K562 (cell line): Measurements from ENCODE around the gene TRAK1. TPM values are rescaled to one million over a fixed set of nuclear protein-coding genes. Genes with fewer than 3 reads are reported as not detected.

ENCODE experiments used
- ARNT ChIP-seq, 2 experiments: fragments of 450-650 bp; IDR thresholded peaks; 2 replicates each; pipeline ENCODE4 v1.6.1; 2016; ENCODE audit warnings: mild to moderate bottlenecking in 1 of 2
- BMI1 ChIP-seq: fragments of 150-350 bp; IDR thresholded peaks from 2 replicates; pipeline ENCODE4 v1.6.1; 2014; ENCODE audit warnings: low read length
- DMBX1 ChIP-seq: fragments of 250-450 bp; sonication (Bioruptor Pico); IDR thresholded peaks from 2 replicates; pipeline ENCODE4 v1.8.0; 2022; ENCODE audit warnings: inconsistent platforms, mild to moderate bottlenecking, moderate library complexity, borderline replicate concordance
- FOXA3 ChIP-seq, 2 experiments: fragments of 450-650 bp in 1 of 2; sonication (generic) in 1 of 2; formaldehyde crosslinking; IDR thresholded peaks in 1 of 2; conservative IDR thresholded peaks in 1 of 2; 2 replicates each; pipeline versions ENCODE4 v1.4.0 to v1.8.0; 2020 to 2022; ENCODE audit warnings: mild to moderate bottlenecking in 2 of 2, missing genetic modification reagents in 1 of 2
- HSF4 ChIP-seq: fragments of 250-450 bp; sonication (Bioruptor Pico); IDR thresholded peaks from 2 replicates; pipeline ENCODE4 v2.1.2; 2022; ENCODE audit warnings: mild to moderate bottlenecking, moderate library complexity, borderline replicate concordance
- MTA3 ChIP-seq: fragments of 450-650 bp; formaldehyde crosslinking; IDR thresholded peaks from 2 replicates; pipeline ENCODE4 v1.6.1; 2017; ENCODE audit warnings: mild to moderate bottlenecking, borderline replicate concordance
- PHF20 ChIP-seq: fragments of 450-650 bp; IDR thresholded peaks from 2 replicates; pipeline ENCODE4 v1.6.1; 2018; ENCODE audit not compliant: partially characterized antibody
- RFX1 ChIP-seq: fragments of 450-650 bp; IDR thresholded peaks from 2 replicates; pipeline ENCODE4 v1.6.1; 2016; ENCODE audit warnings: mild to moderate bottlenecking, moderate library complexity
- SP1 ChIP-seq: sonication (generic); formaldehyde crosslinking; IDR thresholded peaks from 2 replicates; pipeline ENCODE4 v1.8.1; 2022; ENCODE audit warnings: mild to moderate bottlenecking, missing genetic modification reagents
- TCFL5 ChIP-seq: fragments of 250-450 bp; sonication (Bioruptor Pico); conservative IDR thresholded peaks from 2 replicates; pipeline ENCODE4 v1.6.1; 2021; ENCODE audit warnings: mild to moderate bottlenecking, moderate library complexity, matching md5 sums
- ZNF584 ChIP-seq: fragments of 200-800 bp; sonication (Bioruptor generic); IDR thresholded peaks from 2 replicates; pipeline ENCODE4 v1.6.1; 2016; ENCODE audit warnings: low read depth, mild to moderate bottlenecking, missing genetic modification characterization, missing compliant biosample characterization
- ZNF695 ChIP-seq: fragments of 450-650 bp; formaldehyde crosslinking; IDR thresholded peaks from 2 replicates; pipeline ENCODE4 v1.4.0; 2020; ENCODE audit warnings: mild to moderate bottlenecking, moderate library complexity
- ZNF77 ChIP-seq: fragments of 250-450 bp; sonication (Bioruptor Pico); IDR thresholded peaks from 2 replicates; pipeline ENCODE4 v1.5.0; 2020
- polyA plus RNA-seq, 8 experiments: library from polyadenylated mRNA; depleted of rRNA in 4 of 8; stranded (reverse) in 5 of 8; unstranded in 3 of 8; fragments of >200 nt; fragmentation: Nextera tagmentation in 2 of 8; fragmentation: Illumina TruSeq in 1 of 8; extraction: Ambion mirVana in 2 of 8; extraction: Trizol in 1 of 8; gene quantifications; 2 replicates each; pipeline versions ENCODE4 v1.2.1 to v1.2.3, GENCODE V29; 2011 to 2014; ENCODE audit warnings: inconsistent platforms in 1 of 8, missing spikeins in 1 of 8
- total RNA-seq, 7 experiments: library from RNA; depleted of rRNA in 6 of 7; stranded (reverse); fragments of >200 nt in 6 of 7; fragmentation: Illumina TruSeq in 2 of 7; extraction: Trizol in 2 of 7; gene quantifications; 2 replicates each; pipeline versions ENCODE4 v1.2.1 to v1.2.3, GENCODE V29; 2011 to 2021; ENCODE audit warnings: low replicate concordance in 1 of 7
- TF ChIP-seq, protein P1 (sequence below): fragments of 450-650 bp; IDR thresholded peaks from 2 replicates; pipeline ENCODE4 v1.6.1; 2018; ENCODE audit warnings: mild to moderate bottlenecking, low read depth; ENCODE audit not compliant: partially characterized antibody
- TF ChIP-seq, protein P2 (sequence below): fragments of 250-450 bp; sonication (Bioruptor Pico); IDR thresholded peaks from 2 replicates; pipeline ENCODE4 v1.5.0; 2020; ENCODE audit warnings: mild to moderate bottlenecking
- TF ChIP-seq, protein P3 (sequence below): fragments of 450-650 bp; formaldehyde crosslinking; IDR thresholded peaks from 2 replicates; pipeline ENCODE4 v1.4.0; 2020; ENCODE audit warnings: mild to moderate bottlenecking, mixed read lengths
- TF ChIP-seq, protein P4 (sequence below), 3 experiments: IDR thresholded peaks in 2 of 3; conservative IDR thresholded peaks in 1 of 3; 2 replicates each; pipeline ENCODE4 v1.5.1; 2011 to 2012; ENCODE audit warnings: low read length in 3 of 3, mild to moderate bottlenecking in 3 of 3, control low read depth in 2 of 3, improper control_type of control experiment in 1 of 3, inconsistent platforms in 1 of 3, low read depth in 1 of 3, mixed read lengths in 1 of 3, moderate library complexity in 1 of 3; ENCODE audit not compliant: insufficient read depth in 2 of 3
- TF ChIP-seq, protein P5 (sequence below): fragments of 450-650 bp; formaldehyde crosslinking; IDR thresholded peaks from 2 replicates; pipeline ENCODE4 v1.4.0; 2020; ENCODE audit warnings: mild to moderate bottlenecking, moderate library complexity
- TF ChIP-seq, protein P6 (sequence below): IDR thresholded peaks from 2 replicates; pipeline ENCODE4 v1.6.1; 2014; ENCODE audit warnings: antibody characterized with exemption

TRAK1 gene
- total and polyA plus RNA-seq, 9 of the 15 experiments (the other 6 are each of a cell fraction or from before 2014, with no cell fraction given): 5.3 to 28.5 (median 17.5) TPM

DNA sequence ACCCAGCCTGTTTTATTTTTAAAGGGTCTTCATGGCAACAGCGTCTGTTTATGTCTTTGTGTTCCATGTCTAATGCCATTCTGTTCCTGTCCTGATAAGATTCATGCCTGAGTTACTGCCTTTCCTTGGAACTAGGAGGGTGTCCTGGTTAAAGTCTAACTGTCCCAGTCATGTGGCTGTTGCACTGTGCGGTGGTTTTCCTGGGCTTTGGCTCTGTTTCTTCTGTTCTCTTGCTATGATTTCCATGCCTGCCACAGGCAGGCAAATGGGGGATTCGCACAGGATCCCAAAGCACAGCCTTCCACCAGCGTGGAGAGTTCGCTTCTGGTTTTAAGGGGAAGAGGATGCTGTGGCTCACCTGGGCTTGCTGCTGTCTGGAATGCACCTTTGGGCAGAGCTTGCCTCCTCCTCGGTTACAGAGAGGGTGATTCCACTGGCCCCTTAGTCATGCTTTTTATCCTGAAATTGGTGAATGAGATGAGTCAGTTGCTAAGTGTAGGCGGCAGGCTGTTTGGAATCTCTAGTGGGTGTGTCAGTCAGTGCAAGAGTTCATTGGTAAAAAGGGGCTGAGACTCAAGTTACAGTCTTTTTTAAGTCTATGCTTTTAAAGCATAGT is 88.1 kb downstream of the TRAK1 start (continued):
- TF ChIP-seq ZNF584 (CRISPR knock-in tag) (no peak), ZNF77 (no peak), SP1 (CRISPR knock-in tag) (no peak), FOXA3 (CRISPR knock-in tag; conservative IDR thresholded peaks at IDR 0.05 in 1 of 2, IDR thresholded peaks at IDR 0.05 in 1 of 2) (no peak), ARNT (IDR thresholded peaks at IDR 0.05) (no peak), BMI1 (no peak), HSF4 (CRISPR knock-in tag) (no peak), ZNF695 (no peak), MTA3 (peak; percentile 54; the same call in 1 of the 2 replicates), PHF20 (no peak), RFX1 (peak; percentile 59), DMBX1 (no peak), TCFL5 (CRISPR knock-in tag) (no peak)
- TF ChIP-seq, protein P1, sequence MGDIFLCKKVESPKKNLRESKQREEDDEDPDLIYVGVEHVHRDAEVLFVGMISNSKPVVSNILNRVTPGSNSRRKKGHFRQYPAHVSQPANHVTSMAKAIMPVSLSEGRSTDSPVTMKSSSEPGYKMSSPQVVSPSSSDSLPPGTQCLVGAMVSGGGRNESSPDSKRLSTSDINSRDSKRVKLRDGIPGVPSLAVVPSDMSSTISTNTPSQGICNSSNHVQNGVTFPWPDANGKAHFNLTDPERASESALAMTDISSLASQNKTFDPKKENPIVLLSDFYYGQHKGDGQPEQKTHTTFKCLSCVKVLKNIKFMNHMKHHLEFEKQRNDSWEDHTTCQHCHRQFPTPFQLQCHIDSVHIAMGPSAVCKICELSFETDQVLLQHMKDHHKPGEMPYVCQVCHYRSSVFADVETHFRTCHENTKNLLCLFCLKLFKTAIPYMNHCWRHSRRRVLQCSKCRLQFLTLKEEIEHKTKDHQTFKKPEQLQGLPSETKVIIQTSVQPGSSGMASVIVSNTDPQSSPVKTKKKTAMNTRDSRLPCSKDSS: no peak
- TF ChIP-seq, protein P2, sequence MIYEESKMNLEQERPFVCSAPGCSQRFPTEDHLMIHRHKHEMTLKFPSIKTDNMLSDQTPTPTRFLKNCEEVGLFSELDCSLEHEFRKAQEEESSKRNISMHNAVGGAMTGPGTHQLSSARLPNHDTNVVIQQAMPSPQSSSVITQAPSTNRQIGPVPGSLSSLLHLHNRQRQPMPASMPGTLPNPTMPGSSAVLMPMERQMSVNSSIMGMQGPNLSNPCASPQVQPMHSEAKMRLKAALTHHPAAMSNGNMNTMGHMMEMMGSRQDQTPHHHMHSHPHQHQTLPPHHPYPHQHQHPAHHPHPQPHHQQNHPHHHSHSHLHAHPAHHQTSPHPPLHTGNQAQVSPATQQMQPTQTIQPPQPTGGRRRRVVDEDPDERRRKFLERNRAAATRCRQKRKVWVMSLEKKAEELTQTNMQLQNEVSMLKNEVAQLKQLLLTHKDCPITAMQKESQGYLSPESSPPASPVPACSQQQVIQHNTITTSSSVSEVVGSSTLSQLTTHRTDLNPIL (CRISPR knock-in tag): no peak
- TF ChIP-seq, protein P3, sequence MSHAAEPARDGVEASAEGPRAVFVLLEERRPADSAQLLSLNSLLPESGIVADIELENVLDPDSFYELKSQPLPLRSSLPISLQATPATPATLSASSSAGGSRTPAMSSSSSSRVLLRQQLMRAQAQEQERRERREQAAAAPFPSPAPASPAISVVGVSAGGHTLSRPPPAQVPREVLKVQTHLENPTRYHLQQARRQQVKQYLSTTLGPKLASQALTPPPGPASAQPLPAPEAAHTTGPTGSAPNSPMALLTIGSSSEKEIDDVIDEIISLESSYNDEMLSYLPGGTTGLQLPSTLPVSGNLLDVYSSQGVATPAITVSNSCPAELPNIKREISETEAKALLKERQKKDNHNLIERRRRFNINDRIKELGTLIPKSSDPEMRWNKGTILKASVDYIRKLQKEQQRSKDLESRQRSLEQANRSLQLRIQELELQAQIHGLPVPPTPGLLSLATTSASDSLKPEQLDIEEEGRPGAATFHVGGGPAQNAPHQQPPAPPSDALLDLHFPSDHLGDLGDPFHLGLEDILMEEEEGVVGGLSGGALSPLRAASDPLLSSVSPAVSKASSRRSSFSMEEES (CRISPR knock-in tag): no peak
- TF ChIP-seq, protein P4, sequence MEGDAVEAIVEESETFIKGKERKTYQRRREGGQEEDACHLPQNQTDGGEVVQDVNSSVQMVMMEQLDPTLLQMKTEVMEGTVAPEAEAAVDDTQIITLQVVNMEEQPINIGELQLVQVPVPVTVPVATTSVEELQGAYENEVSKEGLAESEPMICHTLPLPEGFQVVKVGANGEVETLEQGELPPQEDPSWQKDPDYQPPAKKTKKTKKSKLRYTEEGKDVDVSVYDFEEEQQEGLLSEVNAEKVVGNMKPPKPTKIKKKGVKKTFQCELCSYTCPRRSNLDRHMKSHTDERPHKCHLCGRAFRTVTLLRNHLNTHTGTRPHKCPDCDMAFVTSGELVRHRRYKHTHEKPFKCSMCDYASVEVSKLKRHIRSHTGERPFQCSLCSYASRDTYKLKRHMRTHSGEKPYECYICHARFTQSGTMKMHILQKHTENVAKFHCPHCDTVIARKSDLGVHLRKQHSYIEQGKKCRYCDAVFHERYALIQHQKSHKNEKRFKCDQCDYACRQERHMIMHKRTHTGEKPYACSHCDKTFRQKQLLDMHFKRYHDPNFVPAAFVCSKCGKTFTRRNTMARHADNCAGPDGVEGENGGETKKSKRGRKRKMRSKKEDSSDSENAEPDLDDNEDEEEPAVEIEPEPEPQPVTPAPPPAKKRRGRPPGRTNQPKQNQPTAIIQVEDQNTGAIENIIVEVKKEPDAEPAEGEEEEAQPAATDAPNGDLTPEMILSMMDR (IDR thresholded peaks at IDR 0.05 in 2 of 3, conservative IDR thresholded peaks at IDR 0.05 in 1 of 3; ENCODE audit: insufficient read depth in 2 of 3, low read depth in 1 of 3, low read length in 3 of 3): no peak
- TF ChIP-seq, protein P5, sequence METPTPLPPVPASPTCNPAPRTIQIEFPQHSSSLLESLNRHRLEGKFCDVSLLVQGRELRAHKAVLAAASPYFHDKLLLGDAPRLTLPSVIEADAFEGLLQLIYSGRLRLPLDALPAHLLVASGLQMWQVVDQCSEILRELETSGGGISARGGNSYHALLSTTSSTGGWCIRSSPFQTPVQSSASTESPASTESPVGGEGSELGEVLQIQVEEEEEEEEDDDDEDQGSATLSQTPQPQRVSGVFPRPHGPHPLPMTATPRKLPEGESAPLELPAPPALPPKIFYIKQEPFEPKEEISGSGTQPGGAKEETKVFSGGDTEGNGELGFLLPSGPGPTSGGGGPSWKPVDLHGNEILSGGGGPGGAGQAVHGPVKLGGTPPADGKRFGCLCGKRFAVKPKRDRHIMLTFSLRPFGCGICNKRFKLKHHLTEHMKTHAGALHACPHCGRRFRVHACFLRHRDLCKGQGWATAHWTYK (CRISPR knock-in tag): no peak
- TF ChIP-seq, protein P6, sequence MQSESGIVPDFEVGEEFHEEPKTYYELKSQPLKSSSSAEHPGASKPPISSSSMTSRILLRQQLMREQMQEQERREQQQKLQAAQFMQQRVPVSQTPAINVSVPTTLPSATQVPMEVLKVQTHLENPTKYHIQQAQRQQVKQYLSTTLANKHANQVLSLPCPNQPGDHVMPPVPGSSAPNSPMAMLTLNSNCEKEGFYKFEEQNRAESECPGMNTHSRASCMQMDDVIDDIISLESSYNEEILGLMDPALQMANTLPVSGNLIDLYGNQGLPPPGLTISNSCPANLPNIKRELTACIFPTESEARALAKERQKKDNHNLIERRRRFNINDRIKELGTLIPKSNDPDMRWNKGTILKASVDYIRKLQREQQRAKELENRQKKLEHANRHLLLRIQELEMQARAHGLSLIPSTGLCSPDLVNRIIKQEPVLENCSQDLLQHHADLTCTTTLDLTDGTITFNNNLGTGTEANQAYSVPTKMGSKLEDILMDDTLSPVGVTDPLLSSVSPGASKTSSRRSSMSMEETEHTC: no peak
